RCC 7860 (cell line): ENCODE measurements around the gene CEL.
A peak's percentile ranks its signal among the peaks of the same experiment; 100 is the strongest.

ENCODE experiments used
- DNase-seq: peaks from one replicate; pipeline ENCODE4 v3.0.0-alpha.2; 2015; ENCODE audit warnings: low spot score
- FAIRE-seq: peaks from 2 replicates; lab custom pipeline; 2012; peaks lifted over from hg19 to GRCh38; lab: Jason Lieb, UNC

CEL gene

GRCh38 chr9:133101356-133102189, 39.8 kb downstream of the CEL start:
- no peak for FAIRE-seq
- DNase-seq = no peak

- DNase-seq = no peak
- no peak for FAIRE-seq
These were observed 40.6 kb downstream of the CEL start for GRCh38 chr9:133102190-133103021.

GRCh38 chr9:133103183-133103986, 41.6 kb downstream of the CEL start:
- no peak for FAIRE-seq
- peak; percentile 22 for DNase-seq

- FAIRE-seq = no peak
- DNase-seq = no peak
These were observed 42.3 kb downstream of the CEL start for GRCh38 chr9:133103987-133104505.

- FAIRE-seq = no peak
- no peak for DNase-seq
These were observed 43.1 kb downstream of the CEL start for GRCh38 chr9:133104718-133105460.

- DNase-seq (no peak), FAIRE-seq (no peak)
These were observed 43.6 kb downstream of the CEL start for GRCh38 chr9:133105461-133105770.

- DNase-seq = no peak
- FAIRE-seq = no peak
These were observed 44.9 kb downstream of the CEL start for GRCh38 chr9:133106511-133107244.

GRCh38 chr9:133107245-133107722, 45.5 kb downstream of the CEL start:
- DNase-seq = no peak
- no peak for FAIRE-seq

- DNase-seq = no peak
- no peak for FAIRE-seq
These were observed 46.4 kb downstream of the CEL start for GRCh38 chr9:133107961-133108793.

GRCh38 chr9:133108794-133109641, 47.2 kb downstream of the CEL start:
- FAIRE-seq (no peak), DNase-seq (no peak)

GRCh38 chr9:133109931-133110650, 48.3 kb downstream of the CEL start:
- DNase-seq = no peak
- no peak for FAIRE-seq

- DNase-seq (no peak), FAIRE-seq (no peak)
These were observed 50.3 kb downstream of the CEL start for GRCh38 chr9:133111808-133112662.

GRCh38 chr9:133112663-133113026, 50.9 kb downstream of the CEL start:
- FAIRE-seq (no peak), DNase-seq (no peak)

- peak; percentile 35 for DNase-seq
These were observed 51.6 kb downstream of the CEL start for GRCh38 chr9:133113163-133113948.

More at GRCh38 chr9:133113163-133113948, 51.6 kb downstream of the CEL start:
- FAIRE-seq = peak; percentile 36
